Upper lobe of left lung (tissue), 4 donors: ENCODE measurements around the gene ZNF778.

ENCODE experiments used
- CTCF ChIP-seq, 6 experiments: fragments of 450-650 bp in 4 of 6; fragments of 200-600 bp in 2 of 6; sonication (generic) in 2 of 6; IDR thresholded peaks; one replicate each; pipeline ENCODE4 v1.5.1; 2016 to 2019; ENCODE audit warnings: antibody characterized with exemption in 6 of 6
- EP300 ChIP-seq, 4 donors: sonication (generic); formaldehyde crosslinking; IDR thresholded peaks; one replicate each; pipeline ENCODE4 v1.5.1; 2017; ENCODE audit warnings: antibody characterized with exemption in 4 of 4, control low read depth in 2 of 4
- POLR2A ChIP-seq, 4 donors: fragments of 450-650 bp; IDR thresholded peaks; one replicate each; pipeline ENCODE4 v1.5.1; 2016 to 2017; ENCODE audit warnings: antibody characterized with exemption in 4 of 4, mild to moderate bottlenecking in 2 of 4
- POLR2AphosphoS5 ChIP-seq, 2 donors: sonication (generic); formaldehyde crosslinking; IDR thresholded peaks; one replicate each; pipeline ENCODE4 v1.5.1; 2017; ENCODE audit warnings: antibody characterized with exemption in 2 of 2

GRCh38 chr16:89207993-89208392 is 9.5 kb upstream of the ZNF778 start:
- no peak for TF ChIP-seq CTCF (IDR thresholded peaks at IDR 0.05)
- TF ChIP-seq POLR2AphosphoS5 (IDR thresholded peaks at IDR 0.05): no peak
- TF ChIP-seq POLR2A (IDR thresholded peaks at IDR 0.05): no peak
- TF ChIP-seq EP300 (IDR thresholded peaks at IDR 0.05): no peak
